Measurements from ENCODE around the gene TRIP11. TPM values are rescaled to one million over a fixed set of nuclear protein-coding genes. Genes with fewer than 3 reads are reported as not detected.

Gene TRIP11
- total and polyA plus RNA-seq, 10 donors = 3.0 to 75.7 (median 44.5) TPM

DNA sequence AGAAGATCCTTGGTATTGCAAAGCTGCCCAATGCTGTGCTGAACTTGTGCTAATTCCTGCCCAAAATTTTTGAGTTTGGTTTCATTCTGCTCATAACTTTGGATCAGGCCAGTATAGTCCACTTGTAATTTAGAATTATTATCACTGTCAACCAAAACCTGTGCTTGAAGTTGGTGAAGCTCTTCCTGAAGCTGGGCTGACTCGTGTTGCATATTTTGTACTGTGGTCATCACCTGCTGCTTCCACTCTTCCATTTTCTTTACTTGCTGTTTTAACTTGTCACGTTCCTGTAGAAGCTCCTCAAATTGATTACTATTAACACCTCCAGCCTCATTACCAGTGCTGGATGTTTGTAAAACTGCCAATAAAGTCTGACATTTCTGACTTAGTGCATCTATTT, 35.8 kb downstream of the TRIP11 start:
- 86 to 95% (median 91%) methylated on average over 2 of the region's 2 CpGs for WGBS, 5 donors
- intact Hi-C loops (cut with DNase I; ENCODE audit: low total_unique reads) = no loop called here
- H3K36me3 ChIP-seq = peaks cover 2 to 74% (median 39%) of the 10 kb centered on the region in 6 donors
- H3K27ac ChIP-seq = no peak overlapping the region
- DNase-seq = no peak
- H3K4me3 ChIP-seq = no peak overlapping the region
- H3K27me3 ChIP-seq (replicated peaks in 1 of 7) = no peaks in the 10 kb centered on the region
- peaks cover 2 to 15% (median 10%) of the 10 kb centered on the region in 6 donors for H3K4me1 ChIP-seq
- TF ChIP-seq, protein P1, sequence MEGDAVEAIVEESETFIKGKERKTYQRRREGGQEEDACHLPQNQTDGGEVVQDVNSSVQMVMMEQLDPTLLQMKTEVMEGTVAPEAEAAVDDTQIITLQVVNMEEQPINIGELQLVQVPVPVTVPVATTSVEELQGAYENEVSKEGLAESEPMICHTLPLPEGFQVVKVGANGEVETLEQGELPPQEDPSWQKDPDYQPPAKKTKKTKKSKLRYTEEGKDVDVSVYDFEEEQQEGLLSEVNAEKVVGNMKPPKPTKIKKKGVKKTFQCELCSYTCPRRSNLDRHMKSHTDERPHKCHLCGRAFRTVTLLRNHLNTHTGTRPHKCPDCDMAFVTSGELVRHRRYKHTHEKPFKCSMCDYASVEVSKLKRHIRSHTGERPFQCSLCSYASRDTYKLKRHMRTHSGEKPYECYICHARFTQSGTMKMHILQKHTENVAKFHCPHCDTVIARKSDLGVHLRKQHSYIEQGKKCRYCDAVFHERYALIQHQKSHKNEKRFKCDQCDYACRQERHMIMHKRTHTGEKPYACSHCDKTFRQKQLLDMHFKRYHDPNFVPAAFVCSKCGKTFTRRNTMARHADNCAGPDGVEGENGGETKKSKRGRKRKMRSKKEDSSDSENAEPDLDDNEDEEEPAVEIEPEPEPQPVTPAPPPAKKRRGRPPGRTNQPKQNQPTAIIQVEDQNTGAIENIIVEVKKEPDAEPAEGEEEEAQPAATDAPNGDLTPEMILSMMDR (IDR thresholded peaks at IDR 0.05 in 8 of 11, conservative IDR thresholded peaks at IDR 0.05 in 3 of 11) = no peak
- no peak for TF ChIP-seq POLR2A (IDR thresholded peaks at IDR 0.05)
- H3K9me3 ChIP-seq = no peaks in the 10 kb centered on the region

DNA sequence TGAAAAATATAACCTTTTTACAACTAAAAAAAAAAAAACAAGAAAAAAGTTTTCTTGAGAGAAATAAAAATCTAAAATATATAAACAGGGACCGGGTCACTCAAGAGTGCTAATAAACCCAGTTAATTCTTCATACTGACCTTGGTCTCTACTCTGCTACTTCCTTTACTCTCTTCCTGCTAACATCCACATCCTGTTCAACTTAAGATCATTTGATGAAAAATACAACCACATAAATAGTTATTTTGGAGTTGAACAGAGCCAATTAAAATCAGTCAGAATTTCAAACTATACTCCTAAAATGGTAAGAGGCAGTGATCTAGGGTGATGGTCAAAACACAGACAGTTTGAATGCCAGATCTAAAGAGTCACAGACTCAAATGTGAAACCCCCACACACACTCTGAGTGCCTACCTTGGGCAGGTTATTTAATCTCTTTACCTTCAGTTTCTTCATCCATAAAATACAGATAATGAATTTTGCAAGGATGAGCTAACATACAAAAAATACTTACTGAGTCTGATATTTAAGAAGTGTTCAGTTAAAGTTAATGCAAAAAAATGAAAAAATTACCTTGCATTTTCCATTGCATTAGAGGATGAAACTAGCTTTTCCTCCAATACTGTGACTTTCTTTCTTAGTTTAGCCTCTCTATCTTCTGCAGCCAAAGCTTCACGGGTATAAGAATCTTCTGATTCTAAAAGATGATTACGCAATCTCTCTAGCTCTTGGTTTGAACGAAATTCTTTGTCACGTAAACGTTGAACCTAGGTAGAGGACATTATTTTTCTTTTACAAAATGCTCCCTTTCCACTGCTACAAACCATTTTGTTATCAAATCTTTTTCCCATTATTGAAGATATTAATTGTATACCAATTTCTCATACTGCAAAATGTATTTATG, 40.9 kb downstream of the TRIP11 start:
- Histone ChIP-seq H3K36me3 (peaks cover 0 to 72% (median 9%) of the 10 kb centered on the region in 6 donors), H3K27ac (peak overlapping the region in 7 of 8 donors; percentile 6 to 75 (median 52)), H3K4me1 (peaks cover 29 to 46% (median 35%) of the 10 kb centered on the region in 6 donors), H3K27me3 (replicated peaks in 1 of 7) (no peaks in the 10 kb centered on the region), H3K9me3 (no peaks in the 10 kb centered on the region), H3K4me3 (no peak overlapping the region)
- TF ChIP-seq POLR2A (IDR thresholded peaks at IDR 0.05) (no peak), POLR2AphosphoS5 (IDR thresholded peaks at IDR 0.05) (no peak)
- TF ChIP-seq, protein P1 (IDR thresholded peaks at IDR 0.05 in 8 of 11, conservative IDR thresholded peaks at IDR 0.05 in 3 of 11) = no peak
- no peak for DNase-seq
- WGBS, 5 donors = 46 to 68% (median 50%) methylated on average over 6 of the region's 6 CpGs
- intact Hi-C loops (cut with DNase I; ENCODE audit: low total_unique reads) = no loop called here

DNA sequence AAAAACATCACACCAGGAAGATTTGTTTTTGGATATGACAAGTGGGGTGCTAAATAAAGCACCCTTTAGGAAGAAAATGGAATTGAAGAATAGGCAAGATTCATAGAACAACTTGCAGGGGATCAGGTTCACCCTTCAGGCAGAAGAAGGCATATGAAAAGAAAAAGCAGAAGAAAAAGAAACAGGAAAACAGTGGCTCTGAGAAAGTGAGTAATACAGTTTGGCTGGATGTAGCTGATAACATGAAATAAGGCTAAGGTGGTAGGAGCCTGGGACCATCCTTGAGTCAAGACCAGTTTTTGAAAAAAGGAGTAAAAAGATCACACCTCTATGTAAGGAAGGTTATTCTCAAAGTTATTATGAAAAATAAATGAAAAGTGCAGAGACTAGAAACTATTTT, 42.4 kb downstream of the TRIP11 start:
- intact Hi-C loops (cut with DNase I; ENCODE audit: low total_unique reads) = no loop called here
- Histone ChIP-seq H3K27me3 (replicated peaks in 1 of 7) (no peaks in the 10 kb centered on the region), H3K36me3 (peaks cover 0 to 79% (median 22%) of the 10 kb centered on the region in 6 donors), H3K27ac (peak overlapping the region in 5 of 8 donors; percentile 2 to 72 (median 52)), H3K4me3 (no peak overlapping the region), H3K9me3 (no peaks in the 10 kb centered on the region), H3K4me1 (peaks cover 29 to 46% (median 35%) of the 10 kb centered on the region in 6 donors)
- no peak for DNase-seq
- TF ChIP-seq, protein P1 (IDR thresholded peaks at IDR 0.05 in 8 of 11, conservative IDR thresholded peaks at IDR 0.05 in 3 of 11) = no peak
- TF ChIP-seq POLR2A (IDR thresholded peaks at IDR 0.05) (no peak), POLR2AphosphoS5 (IDR thresholded peaks at IDR 0.05) (no peak)

DNA sequence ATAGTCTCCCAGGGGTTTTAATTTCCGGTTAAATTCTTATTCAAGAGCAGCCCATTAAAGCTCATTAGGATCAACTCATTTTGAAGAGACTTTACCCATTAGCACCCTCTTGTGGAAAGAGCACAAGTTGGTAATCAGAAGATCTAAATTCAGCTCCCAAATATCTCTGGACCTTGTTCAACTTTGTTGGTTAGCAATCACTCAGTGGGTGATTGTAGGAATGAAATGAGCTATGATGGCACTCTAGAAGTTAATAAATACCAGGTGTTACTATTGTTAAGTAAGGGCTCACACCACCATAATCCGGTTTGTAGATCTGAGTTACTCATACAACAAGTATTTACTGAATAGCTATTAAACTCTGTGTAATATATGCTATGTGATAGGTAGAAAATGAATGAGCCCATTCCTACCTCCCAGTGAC, 42.9 kb downstream of the TRIP11 start:
- TF ChIP-seq, protein P1 (IDR thresholded peaks at IDR 0.05 in 8 of 11, conservative IDR thresholded peaks at IDR 0.05 in 3 of 11) = peak; percentile 10 to 70 (median 52)
- TF ChIP-seq POLR2A (IDR thresholded peaks at IDR 0.05) = no peak
- intact Hi-C loops (cut with DNase I; ENCODE audit: low total_unique reads) = no loop called here
- peaks cover 29 to 46% (median 35%) of the 10 kb centered on the region in 6 donors for H3K4me1 ChIP-seq
- 32 to 54% (median 46%) methylated on average over 2 of the region's 2 CpGs for WGBS, 5 donors
- no peak for DNase-seq
- peak overlapping the region in 5 of 8 donors; percentile 3 to 72 (median 52) for H3K27ac ChIP-seq
- no peaks in the 10 kb centered on the region for H3K27me3 ChIP-seq (replicated peaks in 1 of 7)
- no peak overlapping the region for H3K4me3 ChIP-seq
- peaks cover 0 to 83% (median 26%) of the 10 kb centered on the region in 6 donors for H3K36me3 ChIP-seq
- no peaks in the 10 kb centered on the region for H3K9me3 ChIP-seq

Data from spleen (tissue), 11 donors.